Adipocyte (in vitro differentiated cells): ENCODE results near the gene CA9.

ENCODE experiments used
- DNase-seq: peaks from one replicate; pipeline ENCODE4 v3.0.0-alpha.2; 2015; ENCODE audit warnings: low read depth
- H3K27me3 ChIP-seq: replicated peaks from 2 replicates; pipeline ENCODE4 v1.7.0; 2013; ENCODE audit warnings: mild to moderate bottlenecking, low read length, moderate library complexity; ENCODE audit not compliant: control insufficient read depth, insufficient read depth
- H3K36me3 ChIP-seq: 2 replicates; pipeline ENCODE4 v1.7.0; 2013; ENCODE audit warnings: low read length, mild to moderate bottlenecking, moderate library complexity; ENCODE audit not compliant: control insufficient read depth, insufficient read depth, severe bottlenecking
- H3K4me1 ChIP-seq: 2 replicates; pipeline ENCODE4 v1.7.0; 2013; ENCODE audit warnings: mild to moderate bottlenecking, low read length, moderate library complexity; ENCODE audit not compliant: control insufficient read depth, insufficient read depth
- H3K4me3 ChIP-seq: 2 replicates; pipeline ENCODE4 v1.7.0; 2013; ENCODE audit warnings: mild to moderate bottlenecking, low read length, moderate library complexity
- H3K9ac ChIP-seq: 2 replicates; pipeline ENCODE4 v1.7.0; 2013; ENCODE audit warnings: mild to moderate bottlenecking, low read length, moderate library complexity
- H3K9me3 ChIP-seq: 2 replicates; pipeline ENCODE4 v1.7.0; 2013; ENCODE audit warnings: mild to moderate bottlenecking, low read length, moderate library complexity; ENCODE audit not compliant: control insufficient read depth

CA9 gene

DNA sequence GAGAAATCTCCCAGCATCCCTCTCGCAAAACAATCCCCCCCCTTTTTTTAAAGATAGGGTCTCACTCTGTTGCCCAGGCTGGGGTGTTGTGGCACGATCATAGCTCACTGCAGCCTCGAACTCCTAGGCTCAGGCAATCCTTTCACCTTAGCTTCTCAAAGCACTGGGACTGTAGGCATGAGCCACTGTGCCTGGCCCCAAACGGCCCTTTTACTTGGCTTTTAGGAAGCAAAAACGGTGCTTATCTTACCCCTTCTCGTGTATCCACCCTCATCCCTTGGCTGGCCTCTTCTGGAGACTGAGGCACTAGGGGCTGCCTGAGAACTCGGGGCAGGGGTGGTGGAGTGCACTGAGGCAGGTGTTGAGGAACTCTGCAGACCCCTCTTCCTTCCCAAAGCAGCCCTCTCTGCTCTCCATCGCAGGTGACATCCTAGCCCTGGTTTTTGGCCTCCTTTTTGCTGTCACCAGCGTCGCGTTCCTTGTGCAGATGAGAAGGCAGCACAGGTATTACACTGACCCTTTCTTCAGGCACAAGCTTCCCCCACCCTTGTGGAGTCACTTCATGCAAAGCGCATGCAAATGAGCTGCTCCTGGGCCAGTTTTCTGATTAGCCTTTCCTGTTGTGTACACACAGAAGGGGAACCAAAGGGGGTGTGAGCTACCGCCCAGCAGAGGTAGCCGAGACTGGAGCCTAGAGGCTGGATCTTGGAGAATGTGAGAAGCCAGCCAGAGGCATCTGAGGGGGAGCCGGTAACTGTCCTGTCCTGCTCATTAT lies 6.8 kb downstream of the CA9 start:
- H3K4me1 ChIP-seq, result peaks cover 8% of the 10 kb centered on the region
- peaks cover 40% of the 10 kb centered on the region for H3K36me3 ChIP-seq
- H3K4me3 ChIP-seq, result no peak overlapping the region
- no peaks in the 10 kb centered on the region for H3K9me3 ChIP-seq
- no peak for DNase-seq
- H3K27me3 ChIP-seq, result no peaks in the 10 kb centered on the region
- no peak overlapping the region for H3K9ac ChIP-seq

DNA sequence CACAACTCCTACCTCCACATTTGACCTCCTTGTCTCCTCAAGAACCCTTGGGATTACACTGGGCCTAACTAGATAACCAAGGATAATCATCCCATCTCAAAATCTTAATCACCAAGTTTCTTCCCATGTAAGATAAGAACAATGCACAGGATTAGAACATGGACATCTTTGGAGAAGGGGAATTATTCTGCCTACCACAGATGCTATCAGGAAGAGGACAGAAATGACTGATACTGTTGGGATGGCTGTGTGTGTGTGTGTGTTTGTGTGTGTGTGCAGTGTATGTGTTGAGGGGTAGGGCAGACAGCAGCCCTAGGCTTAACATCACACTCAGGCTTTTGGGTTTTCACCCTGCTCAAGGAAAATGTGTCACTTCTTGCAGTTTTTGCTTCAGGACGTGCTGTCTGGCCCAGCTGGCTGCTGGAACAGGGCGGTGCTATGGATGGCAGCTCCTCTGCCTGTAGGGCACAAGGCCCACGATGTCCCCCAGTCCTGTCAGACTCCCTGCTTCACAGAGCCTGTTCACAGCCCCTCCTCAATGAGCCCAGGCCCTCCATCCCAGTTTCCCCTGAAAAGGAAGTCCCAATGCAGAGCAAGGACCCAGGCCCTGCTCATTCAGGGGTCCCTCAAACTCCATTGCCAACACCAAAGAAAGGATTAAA lies 7.7 kb downstream of the CA9 start:
- no peaks in the 10 kb centered on the region for H3K9me3 ChIP-seq
- H3K4me1 ChIP-seq, result peaks cover 10% of the 10 kb centered on the region
- H3K9ac ChIP-seq, result no peak overlapping the region
- H3K36me3 ChIP-seq, result peaks cover 43% of the 10 kb centered on the region
- DNase-seq, result no peak
- H3K4me3 ChIP-seq, result no peak overlapping the region
- H3K27me3 ChIP-seq, result no peaks in the 10 kb centered on the region

- H3K4me3 ChIP-seq, result no peak overlapping the region
- H3K4me1 ChIP-seq, result peaks cover 16% of the 10 kb centered on the region
- DNase-seq, result no peak
- H3K9ac ChIP-seq, result no peak overlapping the region
- H3K27me3 ChIP-seq, result no peaks in the 10 kb centered on the region
- no peaks in the 10 kb centered on the region for H3K9me3 ChIP-seq
- peaks cover 43% of the 10 kb centered on the region for H3K36me3 ChIP-seq
These were observed 8.3 kb downstream of the CA9 start for GRCh38 chr9:35682051-35682450.

GRCh38 chr9:35682520-35683315 lies 9.0 kb downstream of the CA9 start:
- Histone ChIP-seq H3K36me3 (peaks cover 47% of the 10 kb centered on the region), H3K4me1 (peaks cover 22% of the 10 kb centered on the region), H3K9me3 (no peaks in the 10 kb centered on the region), H3K27me3 (no peaks in the 10 kb centered on the region), H3K9ac (no peak overlapping the region), H3K4me3 (no peak overlapping the region)
- no peak for DNase-seq

DNA sequence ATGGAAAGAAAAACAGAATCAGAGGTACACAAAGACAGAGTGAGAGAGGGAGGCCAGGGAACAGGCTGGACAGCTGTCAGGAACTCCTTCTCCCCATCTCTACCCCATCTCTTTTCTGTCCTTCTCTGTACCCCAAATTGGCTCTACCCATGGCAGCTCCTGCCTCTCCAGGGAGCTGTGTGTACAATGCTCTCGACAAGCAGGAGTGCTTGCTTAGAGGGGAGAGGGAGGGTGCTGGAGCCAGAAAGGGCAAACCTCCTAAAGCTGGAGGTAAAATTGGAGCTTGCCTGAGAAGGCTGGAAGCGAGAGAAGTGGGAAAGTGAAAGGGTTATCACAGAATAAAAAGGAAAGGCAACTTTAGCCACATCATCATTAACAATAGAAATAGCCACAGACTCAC lies 9.6 kb downstream of the CA9 start:
- H3K36me3 ChIP-seq, result peaks cover 53% of the 10 kb centered on the region
- H3K9me3 ChIP-seq, result no peaks in the 10 kb centered on the region
- no peak for DNase-seq
- H3K4me1 ChIP-seq, result peaks cover 28% of the 10 kb centered on the region
- H3K9ac ChIP-seq, result no peak overlapping the region
- H3K27me3 ChIP-seq, result no peaks in the 10 kb centered on the region
- no peak overlapping the region for H3K4me3 ChIP-seq

DNA sequence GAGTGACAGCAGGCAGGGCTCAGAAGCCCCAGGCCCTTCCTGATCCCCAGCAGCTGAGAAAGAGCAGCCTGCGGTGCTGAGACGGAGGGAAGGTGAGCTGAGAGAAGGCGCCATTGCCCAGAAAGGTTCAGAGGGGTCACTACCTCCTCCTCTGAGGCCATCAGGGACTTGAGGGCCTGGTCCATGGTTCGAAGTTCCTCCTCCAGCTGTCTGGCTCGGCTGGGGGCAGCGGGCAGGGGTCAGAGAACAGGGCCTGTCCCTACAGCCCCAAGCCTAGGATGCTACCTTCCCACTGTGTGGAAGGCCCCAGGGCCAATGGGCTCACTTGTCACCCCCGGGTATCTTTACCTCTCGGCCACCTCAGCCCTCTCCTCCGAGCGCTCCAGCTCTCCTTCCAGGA lies 11.2 kb downstream of the CA9 start:
- Histone ChIP-seq H3K36me3 (peaks cover 54% of the 10 kb centered on the region), H3K9ac (peak overlapping the region; percentile 43), H3K4me3 (no peak overlapping the region), H3K4me1 (peaks cover 39% of the 10 kb centered on the region), H3K9me3 (no peaks in the 10 kb centered on the region), H3K27me3 (no peaks in the 10 kb centered on the region)
- DNase-seq, result no peak

- Histone ChIP-seq H3K9me3 (no peaks in the 10 kb centered on the region), H3K27me3 (no peaks in the 10 kb centered on the region), H3K9ac (peak overlapping the region; percentile 39), H3K4me1 (peaks cover 39% of the 10 kb centered on the region), H3K36me3 (peaks cover 54% of the 10 kb centered on the region), H3K4me3 (no peak overlapping the region)
- DNase-seq, result no peak
These were observed 11.8 kb downstream of the CA9 start for GRCh38 chr9:35685506-35685905.

DNA sequence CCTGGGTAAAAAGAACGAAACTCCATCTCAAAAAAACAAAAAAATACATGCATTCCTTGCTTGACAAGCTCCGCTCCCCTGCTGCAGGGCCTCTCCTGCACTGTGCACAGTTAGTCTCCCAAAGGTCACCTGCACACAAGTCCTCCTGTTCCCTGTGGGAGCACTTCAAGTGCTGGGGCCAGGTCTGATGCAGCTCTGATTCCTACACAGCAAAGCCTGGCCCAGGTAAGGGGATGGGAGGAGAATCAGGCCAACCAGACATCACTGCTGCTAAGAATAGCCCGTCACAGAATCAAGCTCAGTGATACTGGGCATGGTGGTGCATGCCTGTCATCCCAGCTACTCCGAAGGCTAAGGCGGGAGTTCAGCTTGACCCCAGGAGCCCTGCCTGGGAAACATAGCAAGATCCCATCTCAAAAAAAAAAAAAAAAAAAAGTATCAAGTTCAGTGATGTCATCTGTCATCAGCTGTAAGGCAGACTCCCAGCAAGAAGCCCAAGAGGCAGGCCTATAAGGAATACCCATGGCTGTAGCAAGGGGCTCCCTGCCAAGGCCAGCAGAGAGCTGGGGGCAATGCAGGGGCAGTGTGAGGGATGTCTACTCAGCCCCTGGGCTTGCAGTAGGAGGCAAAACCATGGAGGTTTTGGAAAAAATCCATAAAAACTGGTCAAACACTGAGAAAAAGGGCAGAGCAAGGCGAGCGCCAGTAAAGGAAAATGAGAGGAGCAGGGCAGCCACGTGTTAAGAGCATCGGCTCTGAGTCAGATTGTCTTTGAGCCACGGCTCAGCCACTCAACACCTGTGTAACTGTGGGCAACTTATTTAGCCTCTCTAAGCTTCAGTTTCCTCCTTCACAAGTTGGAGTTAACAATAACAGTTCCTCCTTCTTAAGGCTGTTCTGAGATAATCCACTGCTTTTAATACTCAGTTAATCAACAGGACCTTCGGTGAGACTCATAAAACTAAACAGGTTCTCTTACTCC lies 12.8 kb downstream of the CA9 start:
- Histone ChIP-seq H3K4me1 (peaks cover 42% of the 10 kb centered on the region), H3K4me3 (peak overlapping the region; percentile 89), H3K9me3 (no peaks in the 10 kb centered on the region), H3K27me3 (no peaks in the 10 kb centered on the region), H3K9ac (peak overlapping the region; percentile 98), H3K36me3 (peaks cover 54% of the 10 kb centered on the region)
- DNase-seq, result peak; percentile 42

DNA sequence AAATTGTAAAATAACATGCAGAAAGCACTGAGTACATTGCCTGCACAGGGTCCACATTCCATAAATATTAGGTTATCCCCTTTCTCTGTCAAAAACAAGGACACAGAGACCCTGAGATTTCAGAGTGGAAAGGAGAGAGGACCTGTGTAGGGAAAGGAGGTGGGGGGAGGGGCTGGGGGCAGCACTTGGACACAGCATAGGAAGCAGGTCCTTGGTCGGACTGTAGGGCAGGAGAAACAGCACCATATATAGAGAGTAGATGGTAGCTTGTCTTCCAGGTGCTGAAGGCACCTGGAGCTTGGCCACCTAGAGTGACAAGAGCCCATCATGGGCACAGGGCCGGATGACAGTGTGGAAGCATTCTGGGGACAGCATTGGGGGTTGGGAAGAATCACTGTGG lies 13.6 kb downstream of the CA9 start:
- Histone ChIP-seq H3K4me1 (peaks cover 47% of the 10 kb centered on the region), H3K27me3 (no peaks in the 10 kb centered on the region), H3K9me3 (no peaks in the 10 kb centered on the region), H3K4me3 (peak overlapping the region; percentile 89), H3K9ac (peak overlapping the region; percentile 98), H3K36me3 (peaks cover 46% of the 10 kb centered on the region)
- DNase-seq, result no peak

DNA sequence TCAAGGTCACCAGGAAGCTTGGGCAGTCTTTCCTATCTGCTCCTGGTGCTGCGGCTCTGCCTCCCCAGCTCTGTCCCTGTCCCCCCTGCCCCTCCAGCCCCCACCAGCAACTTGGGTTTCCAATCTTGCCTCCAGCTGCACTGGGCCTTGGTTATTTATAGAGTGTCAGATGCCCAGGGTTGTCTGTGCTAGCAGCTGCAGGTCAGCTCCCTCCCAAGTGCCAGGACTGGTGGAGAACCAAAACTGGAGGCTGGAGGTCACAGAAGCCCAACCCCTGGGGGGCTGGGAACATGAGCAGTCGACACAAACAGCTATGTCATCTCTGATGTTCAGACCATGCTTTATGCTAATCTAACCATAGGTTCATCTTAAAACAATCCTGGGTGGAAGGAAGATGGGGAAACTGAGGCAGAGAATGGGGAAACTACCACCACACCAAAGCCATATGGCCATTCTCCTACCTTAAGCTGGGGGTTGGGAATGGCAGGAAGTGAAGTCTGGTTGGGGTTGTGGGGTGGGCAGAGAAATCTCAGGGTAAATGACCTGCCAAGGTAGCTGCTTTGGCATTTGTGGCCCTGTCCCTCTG lies 14.3 kb downstream of the CA9 start:
- Histone ChIP-seq H3K4me1 (peaks cover 47% of the 10 kb centered on the region), H3K9me3 (no peaks in the 10 kb centered on the region), H3K4me3 (peak overlapping the region; percentile 89), H3K36me3 (peaks cover 38% of the 10 kb centered on the region), H3K9ac (peak overlapping the region; percentile 98), H3K27me3 (no peaks in the 10 kb centered on the region)
- no peak for DNase-seq
